Measurements from ENCODE around the gene NRIP2. TPM values are rescaled to one million over a fixed set of nuclear protein-coding genes. Genes with fewer than 3 reads are reported as not detected.

The NRIP2 gene
- total and polyA plus RNA-seq, 7 donors, result 0.33 to 10.0 (median 1.3) TPM; not detected in 1

DNA sequence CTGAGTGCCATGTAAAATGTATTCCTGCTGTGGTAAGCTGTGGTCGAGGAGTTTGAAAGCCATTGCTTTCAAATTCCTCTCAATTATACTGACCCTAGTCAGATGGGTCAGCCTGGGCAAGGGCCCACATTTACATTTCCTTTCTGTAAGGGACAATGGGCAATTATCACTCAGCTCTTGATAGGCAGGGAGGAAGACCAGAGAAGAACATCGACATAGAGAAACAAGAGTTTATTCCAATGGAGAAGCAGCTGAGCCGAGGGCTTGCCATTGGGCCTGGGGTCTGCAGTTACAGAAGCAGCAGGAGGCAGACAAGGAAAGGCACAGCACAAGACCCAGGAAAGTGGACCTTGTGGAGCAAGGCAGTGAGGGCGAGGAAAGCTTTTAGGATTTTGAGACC is 9.7 kb downstream of the NRIP2 start:
- intact Hi-C loops (cut with DNase I), result no loop called here
- H3K27me3 ChIP-seq, result no peaks in the 10 kb centered on the region
- H3K36me3 ChIP-seq, result peaks cover 20 to 94% (median 71%) of the 10 kb centered on the region in 4 donors
- H3K27ac ChIP-seq, result no peak overlapping the region
- WGBS, 2 donors, result 78 to 90% methylated on average over 4 of the region's 4 CpGs
- H3K4me3 ChIP-seq, result no peak overlapping the region
- DNase-seq, result no peak
- H3K9me3 ChIP-seq, result no peaks in the 10 kb centered on the region
- H3K4me1 ChIP-seq, result no peaks in the 10 kb centered on the region
- TF ChIP-seq POLR2A (IDR thresholded peaks at IDR 0.05), result no peak
- no peak for TF ChIP-seq POLR2AphosphoS5 (IDR thresholded peaks at IDR 0.05)
- no peak for TF ChIP-seq EP300 (IDR thresholded peaks at IDR 0.05)

DNA sequence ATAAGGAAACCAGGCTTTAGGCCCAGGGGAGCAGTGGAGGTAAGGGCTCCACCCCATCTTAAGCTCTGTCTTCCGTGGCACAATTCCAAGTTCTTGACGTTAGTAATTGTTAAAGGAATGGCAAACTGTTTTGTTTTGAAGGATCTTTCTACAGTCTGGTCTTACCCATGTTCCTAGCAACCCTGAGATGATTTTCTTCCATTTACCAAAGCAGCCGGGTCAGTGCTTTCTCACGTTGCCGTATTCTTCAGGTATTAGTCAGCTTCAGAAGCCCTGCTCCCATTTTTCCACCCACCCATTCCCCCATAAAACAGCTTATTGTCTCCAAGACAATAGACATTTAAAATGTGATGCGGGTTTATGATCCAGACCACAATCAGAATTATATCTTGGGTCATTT is 10.3 kb downstream of the NRIP2 start:
- H3K36me3 ChIP-seq, result peaks cover 20 to 94% (median 76%) of the 10 kb centered on the region in 4 donors
- no peak for DNase-seq
- H3K27me3 ChIP-seq, result no peaks in the 10 kb centered on the region
- H3K4me3 ChIP-seq, result no peak overlapping the region
- H3K9me3 ChIP-seq, result no peaks in the 10 kb centered on the region
- no peak overlapping the region for H3K27ac ChIP-seq
- no peaks in the 10 kb centered on the region for H3K4me1 ChIP-seq
- TF ChIP-seq POLR2A (IDR thresholded peaks at IDR 0.05) (no peak), POLR2AphosphoS5 (IDR thresholded peaks at IDR 0.05) (no peak), EP300 (IDR thresholded peaks at IDR 0.05) (no peak)
- TF ChIP-seq, protein P1, sequence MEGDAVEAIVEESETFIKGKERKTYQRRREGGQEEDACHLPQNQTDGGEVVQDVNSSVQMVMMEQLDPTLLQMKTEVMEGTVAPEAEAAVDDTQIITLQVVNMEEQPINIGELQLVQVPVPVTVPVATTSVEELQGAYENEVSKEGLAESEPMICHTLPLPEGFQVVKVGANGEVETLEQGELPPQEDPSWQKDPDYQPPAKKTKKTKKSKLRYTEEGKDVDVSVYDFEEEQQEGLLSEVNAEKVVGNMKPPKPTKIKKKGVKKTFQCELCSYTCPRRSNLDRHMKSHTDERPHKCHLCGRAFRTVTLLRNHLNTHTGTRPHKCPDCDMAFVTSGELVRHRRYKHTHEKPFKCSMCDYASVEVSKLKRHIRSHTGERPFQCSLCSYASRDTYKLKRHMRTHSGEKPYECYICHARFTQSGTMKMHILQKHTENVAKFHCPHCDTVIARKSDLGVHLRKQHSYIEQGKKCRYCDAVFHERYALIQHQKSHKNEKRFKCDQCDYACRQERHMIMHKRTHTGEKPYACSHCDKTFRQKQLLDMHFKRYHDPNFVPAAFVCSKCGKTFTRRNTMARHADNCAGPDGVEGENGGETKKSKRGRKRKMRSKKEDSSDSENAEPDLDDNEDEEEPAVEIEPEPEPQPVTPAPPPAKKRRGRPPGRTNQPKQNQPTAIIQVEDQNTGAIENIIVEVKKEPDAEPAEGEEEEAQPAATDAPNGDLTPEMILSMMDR (IDR thresholded peaks at IDR 0.05), result no peak
- 75 to 85% methylated on average over 6 of the region's 6 CpGs for WGBS, 2 donors
- intact Hi-C loops (cut with DNase I), result no loop called here

DNA sequence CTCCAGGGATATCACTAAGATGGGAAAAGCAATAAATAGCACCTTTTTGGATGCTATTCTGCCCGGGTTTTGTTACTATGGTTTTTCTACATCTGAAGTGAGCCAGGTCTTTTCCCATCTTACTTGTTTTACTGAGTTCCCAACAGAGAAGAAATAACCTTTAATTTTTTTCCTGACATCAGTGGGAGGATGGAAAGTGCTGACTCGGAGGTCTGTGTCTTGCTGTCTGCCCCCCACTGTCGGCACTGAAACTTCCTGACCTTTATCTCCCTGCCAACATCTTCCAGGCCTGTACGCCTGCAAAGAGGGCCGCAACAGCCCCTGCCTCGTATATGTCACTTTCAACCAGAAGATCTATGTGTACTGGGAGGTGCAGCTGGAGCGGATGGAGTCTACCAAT is 11.4 kb downstream of the NRIP2 start:
- H3K27me3 ChIP-seq, result no peaks in the 10 kb centered on the region
- DNase-seq, result no peak
- no peaks in the 10 kb centered on the region for H3K9me3 ChIP-seq
- WGBS, 2 donors, result 85 to 88% methylated on average over 7 of the region's 7 CpGs
- H3K27ac ChIP-seq, result no peak overlapping the region
- H3K4me1 ChIP-seq, result no peaks in the 10 kb centered on the region
- peaks cover 25 to 99% (median 77%) of the 10 kb centered on the region in 4 donors for H3K36me3 ChIP-seq
- TF ChIP-seq, protein P1 (IDR thresholded peaks at IDR 0.05), result no peak
- TF ChIP-seq POLR2A (IDR thresholded peaks at IDR 0.05), result no peak
- no peak overlapping the region for H3K4me3 ChIP-seq
- intact Hi-C loops (cut with DNase I), result no loop called here

DNA sequence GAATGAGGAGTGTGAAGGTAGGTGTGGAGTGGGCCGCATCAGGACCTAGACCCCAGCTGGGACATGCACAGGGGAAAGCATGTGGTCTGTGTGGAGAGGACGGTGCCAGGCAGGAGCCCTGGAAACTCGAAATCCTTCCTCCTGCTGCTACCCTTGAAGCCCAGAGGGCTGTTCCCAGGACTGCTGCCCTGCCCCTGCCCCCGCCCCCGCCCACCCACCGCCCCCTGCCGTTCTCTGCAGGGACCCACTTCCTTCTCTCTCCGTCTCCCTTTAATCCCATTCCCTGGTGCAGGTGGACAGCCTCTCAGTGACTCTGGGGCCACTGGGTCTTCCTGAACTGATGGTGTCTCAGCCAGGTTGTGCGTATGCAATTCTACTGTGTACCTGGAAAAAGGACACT is 14.4 kb downstream of the NRIP2 start:
- H3K27me3 ChIP-seq, result no peaks in the 10 kb centered on the region
- peaks cover 31 to 96% (median 68%) of the 10 kb centered on the region in 4 donors for H3K36me3 ChIP-seq
- H3K4me3 ChIP-seq, result no peak overlapping the region
- WGBS, 2 donors, result 91% methylated on average over 9 of the region's 9 CpGs
- no peaks in the 10 kb centered on the region for H3K9me3 ChIP-seq
- no peak for TF ChIP-seq POLR2AphosphoS5 (IDR thresholded peaks at IDR 0.05)
- TF ChIP-seq EP300 (IDR thresholded peaks at IDR 0.05), result no peak
- TF ChIP-seq, protein P1 (IDR thresholded peaks at IDR 0.05), result no peak
- TF ChIP-seq POLR2A (IDR thresholded peaks at IDR 0.05), result no peak
- no peaks in the 10 kb centered on the region for H3K4me1 ChIP-seq
- H3K27ac ChIP-seq, result no peak overlapping the region
- no peak for DNase-seq
- intact Hi-C loops (cut with DNase I), result no loop called here

DNA sequence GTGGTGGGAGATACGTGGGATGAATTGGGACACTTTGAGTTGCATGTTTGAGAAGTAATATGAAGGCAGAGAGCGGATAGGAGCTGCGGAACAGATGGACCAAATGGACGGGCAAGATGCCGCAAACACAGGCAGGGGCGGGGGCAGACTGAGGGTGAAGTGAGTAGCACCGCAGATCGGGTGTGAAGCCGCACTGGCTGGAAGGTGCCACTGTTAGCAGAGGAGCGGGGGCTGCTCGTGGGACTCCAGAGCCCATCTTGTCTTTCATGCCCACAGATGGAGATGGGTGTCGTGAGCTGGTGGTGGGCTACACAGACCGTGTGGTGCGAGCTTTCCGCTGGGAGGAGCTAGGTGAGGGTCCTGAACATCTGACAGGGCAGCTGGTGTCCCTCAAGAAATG is 15.0 kb downstream of the NRIP2 start:
- no peak for DNase-seq
- no peaks in the 10 kb centered on the region for H3K27me3 ChIP-seq
- no peak overlapping the region for H3K4me3 ChIP-seq
- intact Hi-C loops (cut with DNase I), result no loop called here
- peaks cover 31 to 93% (median 66%) of the 10 kb centered on the region in 4 donors for H3K36me3 ChIP-seq
- WGBS, 2 donors, result 95 to 96% methylated on average over 15 of the region's 15 CpGs
- H3K27ac ChIP-seq, result no peak overlapping the region
- TF ChIP-seq POLR2AphosphoS5 (IDR thresholded peaks at IDR 0.05) (no peak), POLR2A (IDR thresholded peaks at IDR 0.05) (no peak), EP300 (IDR thresholded peaks at IDR 0.05) (no peak)
- TF ChIP-seq, protein P1 (IDR thresholded peaks at IDR 0.05), result no peak
- no peaks in the 10 kb centered on the region for H3K9me3 ChIP-seq
- H3K4me1 ChIP-seq, result no peaks in the 10 kb centered on the region
